Renal cortex interstitium (tissue), 11 donors: ENCODE data around the gene TMPRSS13. TPM values are rescaled to one million over a fixed set of nuclear protein-coding genes. Genes with fewer than 3 reads are reported as not detected.
"Not testable (repeated sequence)": the region's sequence is repeated elsewhere in the genome, so short reads cannot be mapped to it uniquely, and the experiment has no call there.

Experiments used
- DNase-seq, 11 donors: peaks; one replicate each; pipeline ENCODE4 v3.0.0-alpha.2; 2013; ENCODE audit warnings: low read depth in 9 of 11, low spot score in 4 of 11; ENCODE audit errors: extremely low read depth in 1 of 11
- polyA plus RNA-seq, 3 donors: library from polyadenylated mRNA; unstranded; fragments of 120-200 nt; gene quantifications; one replicate each; pipeline ENCODE4 v1.2.1, GENCODE V29; 2013; ENCODE audit not compliant: insufficient read length in 3 of 3

The TMPRSS13 gene
- polyA plus RNA-seq, 3 donors: 0.53 to 1.4 (median 0.57) TPM

DNA sequence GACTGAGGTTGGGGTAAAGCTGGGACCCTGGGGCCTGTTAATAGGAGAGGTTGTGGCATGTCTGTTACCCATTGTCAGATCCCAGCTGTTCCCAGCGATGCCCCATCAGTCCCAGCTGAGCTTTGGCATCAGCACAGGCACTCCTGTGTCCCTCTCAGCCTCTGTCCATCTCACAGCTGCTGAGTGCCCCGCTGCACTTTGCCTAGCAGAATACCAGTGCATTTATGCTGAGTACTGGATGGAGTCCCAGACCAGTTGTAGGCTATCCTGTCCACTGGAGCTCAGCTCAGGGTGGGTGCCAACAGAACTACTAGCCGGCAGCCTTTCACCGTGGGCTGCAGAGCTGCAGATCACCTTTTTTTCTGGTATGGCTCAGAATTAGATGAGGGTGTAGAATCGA lies 62.7 kb downstream of the TMPRSS13 start:
- DNase-seq: no peak

DNA sequence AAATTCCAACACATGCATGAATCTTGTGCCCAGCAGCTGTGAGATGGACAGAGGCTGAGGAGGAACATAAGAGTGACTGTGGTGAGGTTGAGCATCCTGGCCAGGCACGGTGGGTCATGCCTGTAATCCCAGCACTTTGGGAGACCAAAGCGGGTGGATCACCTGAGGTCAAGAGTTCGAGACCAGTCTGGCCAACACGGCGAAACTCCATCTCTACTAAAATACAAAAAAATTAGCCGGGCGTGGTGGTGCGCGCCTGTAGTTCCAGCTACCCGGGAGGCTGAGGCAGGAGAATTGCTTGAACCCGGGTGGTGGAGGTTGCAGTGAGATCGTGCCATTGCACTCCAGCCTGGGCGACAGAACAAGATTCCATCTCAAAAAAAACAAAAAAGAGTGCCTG lies 63.7 kb downstream of the TMPRSS13 start:
- not testable (repeated sequence) for DNase-seq

- DNase-seq: no peak
Observed at GRCh38 chr11:117863383-117863782, 65.8 kb downstream of the TMPRSS13 start.

- DNase-seq: no peak
Observed at GRCh38 chr11:117862753-117863152, 66.4 kb downstream of the TMPRSS13 start.

- DNase-seq: no peak
Observed at GRCh38 chr11:117862019-117862725, 67.0 kb downstream of the TMPRSS13 start.

DNA sequence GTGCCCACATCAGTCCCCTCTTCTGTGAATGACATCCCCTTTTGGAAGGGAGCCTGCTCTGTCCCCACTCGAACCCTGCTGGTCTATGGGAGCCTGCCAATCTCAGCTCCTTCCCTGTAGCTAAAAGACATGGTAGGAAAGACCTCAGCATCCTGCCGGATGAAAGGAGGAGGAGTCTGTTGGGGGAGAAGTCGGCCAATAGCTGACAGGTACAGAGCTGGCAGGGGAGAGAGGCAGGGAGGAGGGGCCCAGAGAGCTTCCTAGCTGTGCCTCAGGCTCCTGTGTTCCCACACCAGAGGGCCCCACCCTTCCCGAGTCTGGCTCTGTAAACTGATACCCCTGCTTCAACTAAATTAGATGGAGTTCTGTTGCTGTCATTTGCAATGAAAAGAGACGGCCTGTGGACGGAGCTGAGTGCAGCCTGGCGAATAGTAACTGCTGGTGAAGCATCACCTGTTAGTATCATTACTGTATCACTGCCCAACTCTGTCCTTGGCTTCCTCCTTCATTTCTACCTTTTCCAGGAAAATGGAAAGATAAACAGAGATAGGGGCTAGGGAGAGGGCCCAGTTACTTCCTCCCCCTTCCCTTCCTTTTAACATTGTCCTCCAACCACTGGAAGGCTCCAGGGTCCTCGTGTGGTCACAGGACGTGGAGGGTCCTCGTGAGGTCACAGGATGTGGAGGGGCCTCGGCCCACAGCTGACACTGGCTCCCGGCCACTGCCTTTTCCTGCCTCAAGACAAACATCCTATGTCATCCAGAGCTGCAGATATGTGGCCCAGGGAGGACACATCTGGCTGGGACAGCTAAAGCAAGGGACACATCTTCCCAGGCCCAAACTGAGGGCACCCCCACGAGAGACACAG lies 67.8 kb downstream of the TMPRSS13 start:
- DNase-seq: peak in 1 of 11 donors; percentile 63

DNA sequence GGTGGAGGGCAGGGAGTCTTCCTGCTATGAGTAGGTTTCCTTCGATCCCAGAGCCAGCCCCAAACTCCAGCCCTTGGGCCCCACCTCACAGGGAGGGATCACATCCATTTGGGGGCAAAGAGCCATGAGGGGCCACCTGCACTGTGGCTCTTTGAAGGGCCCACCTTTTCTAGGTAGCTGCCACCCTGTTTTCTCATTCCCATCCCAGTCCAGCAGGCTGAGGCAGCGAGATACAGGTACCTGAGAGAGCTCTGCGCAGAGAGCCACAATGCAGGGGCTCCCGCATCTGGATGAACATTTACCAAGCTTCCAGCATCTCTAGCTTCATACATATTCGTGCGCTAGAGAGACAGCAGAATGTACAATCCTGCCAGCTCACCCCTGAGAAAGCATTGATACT lies 69.1 kb downstream of the TMPRSS13 start:
- DNase-seq: no peak

DNA sequence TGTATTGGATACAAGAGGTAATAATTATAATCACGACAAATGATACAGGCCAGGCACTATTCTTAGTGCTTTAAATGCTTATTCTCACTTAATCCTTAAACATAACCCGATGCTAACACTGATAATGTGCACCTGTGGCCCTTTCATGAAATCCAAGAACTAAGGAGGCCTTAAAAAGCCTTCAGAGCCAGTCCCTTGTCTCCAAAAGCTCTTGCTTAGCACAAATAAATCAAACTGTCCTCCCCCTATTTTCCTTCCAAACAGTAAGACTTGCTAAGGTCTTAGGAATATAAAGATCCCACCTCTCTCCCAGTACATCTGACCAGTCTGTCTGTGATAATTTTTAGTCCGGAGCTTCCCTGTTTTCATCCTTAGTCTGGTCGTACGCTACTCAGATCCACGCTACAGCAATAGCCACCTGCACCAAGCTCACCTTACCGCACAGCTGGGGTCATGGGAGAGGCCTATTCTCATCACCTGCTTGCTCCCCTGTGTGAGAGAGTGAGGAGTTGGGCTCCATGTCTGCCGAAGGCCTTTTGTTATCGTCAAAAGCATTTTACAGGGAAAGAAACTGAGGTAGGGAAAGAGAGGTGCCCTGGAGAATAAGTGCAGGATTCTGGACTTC lies 69.6 kb downstream of the TMPRSS13 start:
- DNase-seq: no peak

DNA sequence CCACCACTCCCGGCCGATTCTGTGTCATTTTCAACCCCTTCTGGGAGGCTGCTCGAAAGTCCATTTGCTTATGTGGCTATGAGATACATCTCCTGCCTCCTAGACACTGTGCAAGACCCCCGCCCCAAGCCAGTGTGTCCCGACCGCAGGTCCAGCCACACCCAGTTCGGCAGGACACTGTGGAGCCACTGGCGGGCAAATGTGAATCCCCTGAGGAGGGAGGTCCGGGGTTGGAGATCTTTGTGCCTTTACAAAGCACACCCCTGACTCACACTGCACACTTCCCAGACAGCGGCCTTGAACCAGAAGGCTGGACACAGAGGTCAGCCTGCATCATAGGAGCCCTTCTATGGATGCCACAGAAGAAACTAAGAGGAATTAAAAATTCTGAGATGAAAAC lies 70.1 kb downstream of the TMPRSS13 start:
- no peak for DNase-seq

DNA sequence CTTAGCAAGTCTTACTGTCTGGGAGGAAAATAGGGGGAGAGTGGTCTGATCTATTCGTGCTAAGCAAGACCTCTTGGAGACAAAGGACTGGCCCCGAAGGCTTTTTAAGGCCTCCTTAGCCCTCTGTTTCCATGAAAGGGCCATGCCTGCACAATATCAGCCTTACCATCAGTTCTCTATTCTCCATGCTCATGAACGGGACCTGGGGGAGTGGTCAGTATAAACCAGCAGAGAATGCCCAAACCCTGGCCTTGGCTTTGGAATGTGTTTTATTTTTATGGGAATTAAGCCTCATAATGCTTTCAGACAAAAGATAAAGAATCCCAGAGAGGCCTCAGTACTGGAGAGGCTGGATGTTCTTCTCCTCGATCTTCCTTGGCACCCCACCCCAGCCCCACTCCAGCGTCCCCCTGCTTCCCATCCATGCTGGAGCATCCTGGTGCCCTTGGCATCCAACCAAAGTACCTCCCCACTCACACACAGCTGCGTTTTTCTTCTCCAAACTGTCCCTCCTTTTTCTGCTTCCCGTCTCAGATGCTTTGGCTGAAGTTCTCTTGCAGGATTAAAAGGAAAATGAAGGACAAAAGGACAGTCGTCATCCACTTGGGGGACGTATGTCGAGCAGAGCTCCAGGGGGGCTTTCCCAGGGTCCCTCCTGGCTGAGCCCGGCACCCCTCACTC lies 71.3 kb downstream of the TMPRSS13 start:
- DNase-seq: no peak

DNA sequence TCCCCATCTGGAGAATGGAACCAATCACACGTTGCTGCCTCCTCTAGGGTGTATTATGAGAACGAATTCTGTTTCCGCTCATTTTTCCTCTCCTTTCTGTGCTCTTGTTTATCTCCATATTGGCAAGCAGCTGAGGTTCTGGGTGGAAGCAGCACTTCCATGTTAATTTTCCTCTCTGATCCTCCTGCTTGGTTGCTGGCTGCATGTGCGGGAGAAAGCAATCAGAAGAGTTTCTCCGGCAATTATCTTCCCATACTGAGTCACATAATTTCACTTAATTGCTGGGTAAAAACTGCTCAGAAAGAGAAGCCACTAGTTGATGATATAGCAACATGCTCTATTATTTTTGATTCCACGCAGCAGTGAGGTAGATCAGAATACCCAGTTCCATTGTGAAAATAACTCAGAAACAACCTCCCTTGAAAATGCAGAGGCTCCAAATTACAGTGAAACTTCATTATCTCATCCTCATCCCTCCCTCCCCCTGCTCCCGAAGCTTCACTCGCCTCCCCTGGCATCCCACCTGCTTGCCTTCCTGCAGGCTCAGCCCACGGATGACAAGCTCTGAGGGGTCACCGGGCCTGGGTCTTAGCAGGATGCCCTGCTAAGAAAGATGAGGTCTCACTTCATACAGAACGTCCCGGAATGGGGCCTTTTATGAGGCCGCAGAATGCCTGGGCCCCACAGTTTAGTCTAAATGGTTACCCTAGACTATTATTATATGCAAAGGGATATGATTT lies 73.1 kb downstream of the TMPRSS13 start:
- no peak for DNase-seq

DNA sequence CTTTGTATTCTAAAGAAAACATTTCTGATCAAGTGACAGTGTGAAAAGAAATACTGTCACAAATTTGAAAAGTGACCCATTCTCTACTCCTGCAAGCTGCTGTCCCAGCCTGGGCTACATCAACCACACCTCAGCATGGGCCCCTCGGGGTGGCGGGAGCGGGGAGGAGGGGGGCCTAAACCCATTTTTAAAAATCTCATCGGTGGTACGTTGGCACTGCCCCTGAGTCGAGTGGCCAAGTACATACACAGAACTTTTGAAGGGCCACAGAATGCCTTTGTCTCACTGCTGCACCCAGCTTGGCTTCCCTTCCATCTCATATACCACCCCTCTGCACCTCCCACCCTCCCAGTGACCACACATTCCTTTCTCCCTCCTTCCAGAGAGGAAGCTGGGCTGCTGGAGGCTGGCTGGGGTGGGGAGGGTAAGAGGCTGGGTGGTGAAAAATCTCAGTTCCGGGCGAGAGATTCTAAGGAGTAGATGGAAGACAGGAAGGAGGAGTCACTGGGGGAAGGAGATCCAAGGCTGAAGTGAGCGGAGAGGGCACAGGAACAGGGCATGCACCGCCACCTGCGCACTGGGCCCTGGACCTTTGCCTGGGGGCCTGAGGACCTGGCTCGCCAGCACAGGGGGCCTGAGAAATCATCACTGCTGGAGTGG lies 73.9 kb downstream of the TMPRSS13 start:
- no peak for DNase-seq

GRCh38 chr11:117852309-117852708 lies 76.9 kb downstream of the TMPRSS13 start:
- no peak for DNase-seq

- DNase-seq: no peak
Observed at GRCh38 chr11:117851852-117852251, 77.3 kb downstream of the TMPRSS13 start.

GRCh38 chr11:117851106-117851505 lies 78.1 kb downstream of the TMPRSS13 start:
- no peak for DNase-seq
